GDM1 (cell line): ENCODE measurements around the gene RABEP1.

Experiments
- DNase-seq: peaks from one replicate; lab custom pipeline; 2025; lab: John Stamatoyannopoulos, UW

RABEP1 gene

DNA sequence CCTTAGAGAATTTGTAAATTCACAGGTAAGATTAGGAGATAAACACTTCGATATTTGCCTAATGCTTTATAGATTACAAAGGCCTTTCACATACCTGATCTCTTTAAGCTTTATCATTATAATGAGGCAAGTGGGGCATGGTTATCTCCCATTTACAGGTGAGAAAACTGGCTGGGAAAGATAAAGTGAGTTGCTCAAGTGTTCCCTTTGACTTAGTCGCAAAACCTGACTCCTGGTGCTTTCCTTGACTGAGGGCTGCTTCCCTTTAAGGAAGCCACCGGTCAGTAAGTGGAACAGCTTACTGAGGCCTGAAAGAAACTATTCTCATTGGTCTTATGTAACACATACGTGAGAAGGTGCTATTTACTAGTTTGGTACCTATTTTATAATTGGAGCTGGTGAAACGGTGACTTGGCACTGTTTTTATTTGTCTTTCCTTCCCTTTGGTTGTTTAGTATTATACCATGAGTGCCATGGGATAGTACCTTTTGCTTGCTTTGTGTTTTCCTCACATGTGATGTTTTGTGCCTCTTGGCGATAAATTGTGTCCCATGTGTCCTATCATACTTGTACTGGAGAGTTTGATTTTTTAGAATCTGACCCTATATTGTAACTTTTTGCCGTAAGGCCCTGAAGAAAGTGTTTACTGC is 80.2 kb downstream of the RABEP1 start:
- no peak for DNase-seq

DNA sequence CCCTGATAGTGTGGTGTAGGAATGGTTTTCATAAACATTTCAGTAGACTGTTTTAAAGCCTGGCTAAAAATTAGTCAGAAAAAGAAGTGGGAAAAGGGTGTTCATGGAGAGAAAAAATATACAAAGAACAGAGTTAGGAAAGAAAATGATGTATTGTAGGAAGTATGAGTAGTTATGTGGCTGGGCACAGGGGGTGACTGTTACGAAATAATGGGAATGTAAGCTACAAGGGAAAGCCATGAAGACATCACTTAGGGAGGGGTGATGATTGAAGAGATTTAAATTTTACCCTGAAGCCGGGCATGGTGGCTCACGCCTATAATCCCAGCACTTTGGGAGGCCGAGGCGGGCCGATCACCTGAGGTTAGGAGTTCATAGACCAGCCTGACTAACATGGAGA is 82.1 kb downstream of the RABEP1 start:
- DNase-seq: no peak

DNA sequence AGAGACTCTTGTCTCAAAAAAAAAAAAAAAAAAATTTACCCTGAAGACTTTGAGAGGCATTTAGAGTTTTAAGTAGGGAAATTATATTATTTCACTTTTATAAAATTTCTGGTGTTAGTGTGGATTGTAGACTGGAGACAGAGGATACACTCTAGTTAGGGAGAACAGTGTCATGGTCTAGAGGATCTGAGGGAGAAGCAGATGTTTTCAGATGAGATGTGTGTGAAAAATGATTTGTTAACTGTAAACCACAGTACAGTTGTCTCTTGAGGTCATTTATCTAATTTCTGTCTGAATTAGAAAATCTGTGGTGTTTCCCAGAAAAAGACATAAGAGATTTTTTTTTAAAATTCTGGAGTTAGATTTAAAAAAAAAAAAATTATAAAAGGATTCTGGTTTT is 82.6 kb downstream of the RABEP1 start:
- no peak for DNase-seq

DNA sequence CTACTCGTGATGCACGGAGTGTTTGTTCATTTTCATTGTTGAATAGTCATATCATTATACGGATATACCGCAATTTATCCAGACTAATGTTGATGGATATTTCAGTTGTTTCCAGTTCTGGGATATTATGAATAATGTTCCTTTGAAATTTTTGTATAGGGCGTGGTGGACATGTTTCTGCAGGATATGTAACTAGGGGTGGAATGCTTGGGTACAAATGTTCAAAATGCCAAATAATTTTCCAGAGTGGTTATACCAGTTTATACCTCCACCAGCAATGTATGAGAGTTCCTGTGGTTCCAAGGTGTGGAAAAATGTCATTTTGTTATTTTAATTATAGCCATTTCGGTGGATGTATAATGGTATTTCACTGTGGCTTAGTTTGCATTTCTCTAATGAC is 83.7 kb downstream of the RABEP1 start:
- DNase-seq: no peak

DNA sequence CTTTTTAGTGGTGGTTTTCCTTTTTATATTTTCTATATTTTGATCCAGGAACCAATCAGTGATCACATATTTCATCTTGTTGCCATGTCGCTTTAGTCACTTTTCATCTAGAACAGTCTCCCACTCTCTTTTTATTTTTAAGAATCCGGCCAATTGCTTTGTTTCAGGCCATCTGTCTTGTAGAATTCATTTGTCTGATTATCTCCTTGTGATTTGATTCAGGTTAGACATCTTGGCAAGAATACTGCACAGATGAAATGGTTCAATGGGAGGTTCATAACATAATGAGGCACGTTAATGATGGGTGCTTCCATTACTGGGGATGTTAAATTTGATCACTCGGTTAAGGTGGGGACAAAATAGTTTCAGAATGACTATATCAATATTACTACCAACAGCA is 88.3 kb downstream of the RABEP1 start:
- no peak for DNase-seq

DNA sequence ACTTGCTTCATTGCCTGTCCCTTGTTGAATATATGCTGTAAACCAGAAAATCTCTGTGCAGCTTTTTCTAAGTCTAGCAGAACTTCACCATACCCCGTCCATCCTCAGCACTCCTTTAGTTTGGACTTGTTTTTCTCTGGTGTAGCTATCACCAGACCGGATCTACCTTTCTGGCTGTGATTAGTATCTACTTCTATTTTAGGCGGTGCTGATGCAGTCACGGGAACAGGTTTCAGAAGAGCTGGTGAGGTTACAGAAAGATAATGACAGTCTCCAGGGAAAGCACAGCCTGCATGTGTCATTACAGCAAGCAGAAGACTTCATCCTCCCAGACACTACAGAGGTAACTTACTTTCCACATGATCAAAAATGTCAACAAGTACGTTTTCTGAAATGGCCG is 91.0 kb downstream of the RABEP1 start:
- no peak for DNase-seq

DNA sequence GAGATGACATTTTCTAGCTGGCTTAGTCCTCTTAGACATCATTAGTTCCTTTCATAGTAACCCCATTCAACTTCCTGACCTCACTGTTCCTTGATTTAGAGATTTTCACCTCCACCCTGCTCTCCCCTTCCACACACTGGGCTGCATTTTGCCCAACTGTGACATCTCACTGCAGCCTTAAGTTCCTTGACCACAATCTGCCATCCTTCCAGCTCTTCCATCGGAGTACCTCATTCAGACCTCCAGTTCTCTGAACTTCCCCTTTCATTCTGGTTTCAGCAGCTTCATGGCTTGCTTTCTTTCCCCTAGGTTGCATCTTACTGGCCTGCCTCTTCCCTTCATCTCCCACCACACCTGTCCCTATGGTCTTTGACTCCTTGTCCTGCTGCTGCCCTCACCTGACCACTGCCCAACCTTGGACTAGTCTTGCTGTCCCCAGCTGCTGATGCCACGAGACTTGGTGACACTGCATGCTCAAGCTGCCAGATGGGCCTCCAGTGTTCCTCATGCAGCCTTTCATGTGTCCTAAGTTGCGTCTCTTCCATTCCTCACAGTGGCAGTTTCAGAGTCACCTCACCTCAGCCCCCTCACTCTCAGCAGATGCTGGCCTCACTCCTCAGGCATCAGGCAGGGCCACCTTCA is 96.6 kb downstream of the RABEP1 start:
- DNase-seq: no peak

DNA sequence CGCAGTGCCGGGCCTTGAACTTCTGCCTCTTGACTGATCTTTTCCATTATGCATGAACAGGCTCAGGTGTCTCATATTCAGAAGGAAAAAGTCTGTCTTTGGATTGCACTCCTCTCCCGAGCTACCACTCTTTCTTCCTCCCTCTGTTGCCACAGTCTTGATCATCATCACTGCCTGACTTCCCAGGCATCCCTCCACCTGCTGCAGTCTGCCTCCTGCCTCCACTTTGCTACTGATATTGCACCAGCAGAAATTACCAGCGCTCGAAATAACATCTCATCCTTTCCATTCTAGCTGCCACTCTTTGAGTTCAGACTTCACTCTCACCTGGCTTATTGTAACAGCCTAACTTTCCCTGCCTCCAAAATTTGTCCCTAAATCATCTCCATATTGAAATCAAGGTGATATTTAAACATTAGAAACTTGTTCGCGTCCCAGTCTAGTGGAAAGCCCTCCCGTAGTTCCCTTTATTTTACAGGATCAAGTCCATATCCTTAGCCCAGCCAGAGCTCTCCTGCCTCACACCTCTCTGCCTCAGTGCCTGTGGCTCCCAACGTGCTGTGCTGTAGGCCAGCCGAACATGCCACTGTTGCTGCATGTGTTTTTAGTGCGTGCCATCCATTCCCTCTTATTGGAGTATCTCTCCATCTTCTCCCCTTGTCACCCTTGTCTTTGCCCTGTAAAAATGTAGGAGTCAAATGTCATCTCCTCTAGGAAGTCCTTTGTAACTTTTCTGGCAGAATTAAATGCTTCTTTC is 97.4 kb downstream of the RABEP1 start:
- DNase-seq: no peak

DNA sequence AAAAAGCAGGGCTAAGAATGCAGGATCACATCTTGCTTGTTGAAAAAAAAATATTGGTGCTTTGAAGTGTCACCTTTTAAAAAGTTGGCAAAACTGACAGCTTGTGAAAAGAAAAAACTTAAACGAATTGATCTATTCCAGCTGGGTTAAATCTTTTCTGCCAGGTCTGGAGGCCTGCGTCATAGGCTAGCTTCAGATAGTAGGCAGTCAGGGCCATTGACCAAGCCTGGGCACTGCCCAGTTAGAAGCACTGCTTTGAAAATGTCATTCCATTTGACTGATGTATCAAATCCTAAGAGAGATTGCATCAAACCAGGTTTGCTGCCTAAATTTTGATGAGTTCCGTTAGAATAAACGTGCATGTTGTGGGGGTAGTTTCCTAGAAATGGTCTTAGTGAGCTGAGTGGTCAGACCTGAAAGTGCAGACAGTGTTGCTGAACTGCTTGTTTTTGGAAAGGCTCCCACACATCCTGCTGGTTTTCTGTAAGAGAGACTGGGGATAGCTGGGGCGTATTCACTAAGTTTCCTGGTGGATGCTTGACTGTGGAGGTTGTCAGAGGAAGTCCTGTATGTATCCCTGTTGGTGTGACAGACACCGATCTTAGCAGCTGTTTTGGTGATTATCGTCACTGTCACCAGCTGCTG is 98.5 kb downstream of the RABEP1 start:
- DNase-seq: no peak

DNA sequence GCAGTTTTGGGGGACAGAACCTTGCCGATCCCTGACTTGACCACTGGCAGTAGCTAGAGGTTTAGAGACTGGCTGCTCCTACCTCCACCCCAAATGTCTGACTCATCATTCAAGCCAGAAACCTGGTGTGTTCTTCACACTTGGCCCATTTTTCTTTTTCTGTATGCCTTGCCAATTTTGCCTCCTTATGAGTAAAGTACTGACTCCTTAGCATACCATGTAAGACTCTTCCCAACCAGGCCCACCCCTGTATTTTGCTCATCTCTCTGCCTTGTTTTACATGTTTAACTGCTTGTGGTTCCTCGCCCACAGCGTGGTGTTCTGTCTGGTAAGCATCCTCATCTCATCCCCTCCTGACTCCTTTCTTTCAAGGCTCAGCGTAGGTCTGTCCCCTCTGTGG is 99.5 kb downstream of the RABEP1 start:
- DNase-seq: no peak

DNA sequence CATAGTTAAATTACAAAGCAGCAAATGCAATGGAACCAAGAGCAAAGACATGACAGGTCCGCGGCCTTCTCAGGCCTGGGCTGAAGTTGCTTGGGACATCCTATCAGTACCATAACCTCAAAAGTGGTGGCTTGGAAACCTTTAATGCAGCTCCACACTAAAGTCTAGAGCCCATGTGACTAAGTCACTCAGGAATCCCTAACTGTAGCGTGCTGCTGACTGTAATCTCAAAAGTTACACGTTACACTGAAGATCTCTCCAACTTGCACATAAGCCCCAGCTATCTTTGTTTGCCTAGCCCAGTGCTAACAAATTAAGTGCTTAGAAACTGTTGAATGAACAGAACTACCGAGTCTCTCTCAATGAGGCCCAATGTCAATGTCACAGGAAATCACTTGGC is 109.6 kb downstream of the RABEP1 start:
- no peak for DNase-seq

DNA sequence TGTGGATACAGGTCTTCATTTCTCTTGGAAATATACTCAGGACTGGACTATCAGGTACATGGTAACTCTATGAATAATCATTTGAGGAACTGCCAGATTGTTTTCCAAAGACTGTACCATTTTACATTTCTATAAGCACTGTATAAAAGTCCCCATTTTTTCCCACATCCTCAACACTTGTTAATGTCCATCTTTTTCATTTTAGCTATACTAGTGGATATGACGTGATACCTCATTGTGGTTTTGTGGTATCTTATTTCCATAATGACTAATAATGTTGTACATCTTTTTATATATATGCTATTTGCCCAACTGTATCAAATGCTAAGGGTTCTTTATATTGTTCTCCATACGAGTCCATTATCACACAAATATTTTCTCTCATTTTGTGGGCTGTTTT is 114.5 kb downstream of the RABEP1 start:
- DNase-seq: no peak

DNA sequence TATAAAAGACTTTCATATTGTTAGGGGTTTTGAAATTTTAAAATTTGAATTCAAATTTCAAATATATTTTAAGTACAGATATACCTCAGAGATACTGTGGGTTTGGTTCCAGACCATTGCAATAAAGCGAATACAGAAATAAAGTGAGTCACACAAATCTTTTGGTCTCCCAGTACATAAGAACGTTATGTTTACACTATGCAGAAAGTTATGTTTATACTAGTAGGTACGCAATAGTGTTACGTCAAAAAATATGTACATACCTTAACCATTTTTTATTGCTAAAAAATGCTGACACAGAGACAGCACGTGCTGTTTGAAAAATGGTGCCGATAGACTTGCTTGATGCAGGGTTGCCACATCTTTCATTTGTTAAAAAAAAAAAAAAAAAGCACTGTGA is 117.7 kb downstream of the RABEP1 start:
- DNase-seq: no peak

DNA sequence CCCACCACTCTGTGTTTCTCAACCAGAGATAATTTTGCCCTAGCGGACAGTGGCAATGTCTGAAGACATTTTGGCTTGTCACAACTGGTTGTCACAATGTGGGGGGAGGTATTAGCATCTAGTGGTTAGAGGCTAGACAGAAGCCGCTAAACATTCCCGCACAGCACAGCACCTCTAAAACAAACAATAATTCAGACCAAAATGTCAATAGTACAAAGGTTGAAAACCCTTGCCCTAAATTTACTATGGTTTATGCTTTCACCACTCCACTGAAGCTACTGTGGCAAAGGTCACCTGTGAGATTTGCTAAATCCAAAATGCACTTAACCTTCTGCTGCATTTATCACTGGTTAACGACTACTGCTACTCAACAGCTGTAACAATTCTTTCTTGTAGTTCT is 123.3 kb downstream of the RABEP1 start:
- DNase-seq: no peak

DNA sequence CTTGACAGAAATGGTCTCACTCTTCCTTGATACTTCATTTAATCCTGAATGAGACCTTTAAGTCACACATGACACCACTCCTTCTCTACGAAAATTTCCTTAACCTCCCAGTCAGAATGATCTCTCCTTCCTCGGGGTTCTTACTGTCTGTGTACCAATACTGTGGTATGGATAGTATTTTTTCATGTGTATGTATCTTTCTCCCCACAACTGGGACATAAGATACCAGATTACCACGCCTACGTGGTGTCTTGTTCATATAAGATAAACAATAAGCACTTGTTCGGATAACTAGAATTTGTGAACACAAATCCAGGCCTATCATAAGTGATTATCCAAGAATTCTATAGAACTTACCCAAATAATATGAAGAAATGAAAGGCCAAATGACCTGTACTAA is 126.1 kb downstream of the RABEP1 start:
- DNase-seq: no peak

DNA sequence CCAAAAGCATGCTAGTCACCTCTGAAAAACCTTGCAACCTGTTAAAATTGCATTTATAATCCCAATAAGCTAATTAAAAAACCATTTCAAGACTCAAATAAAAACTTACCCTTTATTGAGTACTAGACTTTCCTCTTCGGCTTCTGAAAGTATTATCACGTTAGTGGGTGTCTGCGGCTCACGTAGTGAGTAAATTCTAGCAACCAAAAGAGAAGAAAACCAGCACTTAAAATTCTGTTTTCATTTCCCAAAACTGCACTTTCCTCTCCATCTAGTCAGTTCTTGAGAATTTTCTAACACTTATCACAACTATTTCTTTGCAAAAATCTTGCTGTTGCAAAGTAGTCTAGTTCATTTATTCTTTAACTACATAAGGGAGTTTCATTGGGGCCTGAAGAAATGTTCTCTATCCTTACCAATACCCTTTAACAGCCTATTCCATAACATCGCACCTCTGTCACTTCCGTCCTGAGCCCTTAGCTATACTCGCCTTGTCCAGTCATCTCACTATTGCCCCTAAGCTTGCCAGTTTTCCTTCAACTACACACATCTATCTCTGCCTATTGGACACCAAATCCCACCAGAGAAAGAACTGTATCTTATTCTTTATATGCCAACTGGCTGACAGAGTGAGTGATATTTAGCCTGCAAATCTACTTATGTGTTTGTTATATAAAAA is 128.6 kb downstream of the RABEP1 start:
- no peak for DNase-seq

DNA sequence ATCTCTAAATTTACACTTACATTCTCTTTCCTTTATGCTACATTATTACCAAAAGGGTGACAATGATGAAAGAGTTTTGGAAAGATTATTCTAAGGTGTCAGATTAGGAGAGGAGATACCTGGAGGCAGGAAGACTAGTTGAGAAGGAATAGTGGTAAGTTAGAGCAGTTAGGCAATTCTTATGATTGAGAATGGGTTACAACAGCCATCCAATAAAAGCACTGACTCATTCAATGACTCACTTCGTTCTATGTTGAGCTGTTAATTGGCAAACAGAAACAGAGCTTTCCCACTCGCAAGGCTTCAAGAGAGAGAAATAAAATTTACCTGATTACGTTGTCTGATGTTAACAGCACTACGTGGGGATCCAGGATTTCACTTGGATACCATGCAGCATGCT is 131.6 kb downstream of the RABEP1 start:
- DNase-seq: no peak

DNA sequence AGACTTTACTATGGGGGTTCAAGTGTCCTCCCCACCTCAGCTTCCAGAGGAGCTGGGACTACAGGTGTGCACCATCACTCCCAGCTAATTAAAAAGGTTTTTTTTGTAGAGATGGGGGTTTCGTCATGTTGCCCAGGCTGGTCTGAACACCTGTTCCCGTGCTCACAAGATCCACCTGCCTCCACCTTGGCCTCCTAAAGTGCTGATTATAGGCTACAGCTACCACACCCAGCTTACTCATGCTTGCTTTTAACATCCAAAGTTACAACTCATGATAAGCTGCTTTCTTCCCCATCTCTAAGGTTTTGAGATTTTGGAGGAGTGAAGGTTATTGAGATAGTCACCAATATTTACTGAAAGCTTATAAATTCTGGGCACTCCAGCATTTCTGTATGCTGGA is 134.8 kb downstream of the RABEP1 start:
- DNase-seq: no peak

DNA sequence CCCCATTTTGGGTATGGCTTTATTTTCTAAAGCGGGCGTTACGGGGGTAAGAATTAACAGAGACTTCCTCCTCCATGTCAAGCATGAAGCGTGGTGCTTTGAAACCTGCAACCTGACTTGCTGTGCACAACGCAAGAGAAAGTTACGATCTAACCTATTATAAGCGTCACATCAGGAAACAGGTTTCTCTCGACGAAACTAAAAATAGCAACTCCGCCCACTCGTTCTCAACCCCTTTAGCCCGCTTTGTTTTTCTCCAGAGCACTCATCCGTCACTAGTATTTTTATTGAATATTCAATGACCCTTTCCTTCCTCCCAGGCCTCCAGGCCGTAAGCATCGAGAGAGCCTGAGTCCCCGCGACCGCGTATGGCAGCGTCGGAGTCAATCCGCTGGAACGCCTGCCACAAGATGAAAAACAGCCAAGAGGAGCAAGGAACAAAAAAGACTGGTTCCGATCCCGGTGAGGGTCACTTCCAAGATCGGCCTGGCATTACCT is 136.8 kb downstream of the RABEP1 start:
- peak; percentile 23 for DNase-seq

DNA sequence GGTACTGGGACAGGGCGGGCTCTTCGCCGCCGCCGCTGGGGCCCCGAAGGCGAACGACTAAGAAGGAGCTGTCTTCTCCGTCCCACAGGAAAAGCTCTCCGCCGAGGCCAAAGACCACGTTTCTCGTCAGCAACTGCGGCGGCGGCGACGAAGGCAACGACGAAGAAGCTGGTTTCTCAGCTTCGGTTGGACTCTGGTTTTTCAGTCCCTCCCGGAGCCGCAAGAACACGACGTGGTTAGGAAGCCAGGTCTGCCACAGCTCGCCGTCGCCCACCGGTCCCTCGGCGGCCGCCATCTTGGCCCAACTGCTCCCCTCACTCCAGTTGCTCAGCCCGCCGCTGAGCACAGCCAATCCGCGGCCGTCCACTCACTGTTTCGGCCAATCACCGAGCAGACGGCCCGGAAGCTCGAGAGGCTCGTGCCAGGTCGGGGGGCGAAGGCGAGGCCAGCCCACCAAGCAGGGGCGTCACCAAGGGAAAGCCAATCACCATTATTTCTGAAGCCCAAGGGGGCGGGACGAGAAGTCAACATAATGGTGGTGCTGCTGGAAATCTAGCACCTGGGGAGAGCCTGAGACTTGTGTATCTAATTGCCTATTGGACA is 137.4 kb downstream of the RABEP1 start, which contains the start of gene NUP88:
Gene NUP88 (minus strand): TSS at position 307 of the 603 bp plus-strand sequence. CDS start 12 bp downstream, at position 295.
- peak; percentile 97 for DNase-seq

DNA sequence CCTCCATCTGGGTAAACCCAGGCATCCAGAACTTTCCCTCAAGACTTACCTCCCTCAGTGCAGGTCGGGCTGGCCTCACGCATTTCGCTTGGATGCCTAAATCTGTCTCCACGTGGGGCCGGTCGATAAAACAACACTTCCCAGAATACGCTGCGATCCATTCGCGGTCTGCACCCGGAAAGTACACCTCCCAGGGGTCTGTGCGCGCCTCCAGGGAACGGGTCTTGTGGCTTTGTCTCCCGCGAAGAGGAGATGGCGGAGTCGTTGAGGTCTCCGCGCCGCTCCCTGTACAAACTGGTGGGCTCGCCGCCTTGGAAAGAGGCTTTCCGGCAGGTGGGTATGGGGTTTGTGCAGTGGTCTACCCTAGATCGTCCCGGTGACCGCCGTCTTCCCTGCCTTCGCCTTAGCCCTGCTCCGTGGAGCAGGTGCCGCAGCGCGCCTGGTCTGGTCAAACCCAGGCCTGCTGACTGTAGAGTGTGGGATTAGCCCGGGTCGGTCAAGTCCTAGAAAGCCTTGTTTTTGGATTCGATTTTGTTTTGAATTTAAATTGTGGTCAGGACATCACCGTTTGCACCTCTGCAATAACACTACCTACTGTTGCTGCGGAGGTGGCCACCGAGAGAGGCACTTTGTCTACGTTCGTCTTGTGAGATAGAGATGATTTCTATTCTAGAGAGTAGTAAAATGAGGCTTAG is 138.0 kb downstream of the RABEP1 start, which contains the start of gene RPAIN:
Gene RPAIN (plus strand): TSS at position 224 of the 695 bp plus-strand sequence. CDS start 29 bp downstream, at position 253.
- DNase-seq: peak; percentile 81
